ENCODE measurements around the gene SNRPA. TPM values are rescaled to one million over a fixed set of nuclear protein-coding genes. Genes with fewer than 3 reads are reported as not detected.

SNRPA gene
- total and polyA plus RNA-seq, 2 of the 4 experiments (the other 2 are of a cell fraction): 30.3 to 81.3 TPM

GRCh38 chr19:40808021-40808325 is 57.0 kb downstream of the SNRPA start:
- WGBS, 2 experiments (ENCODE audit: extremely low coverage in 2 of 2, insufficient read length in 1 of 2): 100% methylated on average over 1 of the region's 2 CpGs; no CpG with 5 or more reads in 1 of the 2 experiments
- no TSS peak for BruUV-seq (replicated peaks)
- peak overlapping the region; percentile 23 for H2AK9ac ChIP-seq (replicated peaks; ENCODE audit: low read depth, low read length, poor library complexity)
- H3K18ac ChIP-seq (ENCODE audit: low read depth, low read length): no peak overlapping the region
- H2BK20ac ChIP-seq (ENCODE audit: low read depth, low read length): no peak overlapping the region
- H3K56ac ChIP-seq (ENCODE audit: extremely low read depth, insufficient read depth, low read length): no peak overlapping the region
- H3K79me1 ChIP-seq (ENCODE audit: low read depth in 1 of 2, low read length in 2 of 2): peaks cover 24 to 77% of the 10 kb centered on the region in 2 experiments
- H2AK5ac ChIP-seq (ENCODE audit: low read depth, low read length): no peak overlapping the region
- H3K4me3 ChIP-seq (ENCODE audit: insufficient read depth, low read depth, low read length): no peak overlapping the region
- H2BK120ac ChIP-seq (ENCODE audit: low read depth, low read length): no peak overlapping the region
- no peak overlapping the region for H2BK15ac ChIP-seq (ENCODE audit: low read depth, low read length)
- peaks cover 18% of the 10 kb centered on the region for H3K9me1 ChIP-seq (ENCODE audit: insufficient read depth, low read length)
- H3K4ac ChIP-seq (ENCODE audit: low read depth, low read length): no peak overlapping the region
- ChIA-PET CTCF (no interaction called here), POLR2A (ENCODE audit: unreplicated experiment) (no interaction called here)
- peaks cover 19% of the 10 kb centered on the region for H3K4me1 ChIP-seq (ENCODE audit: control insufficient read depth, insufficient read depth, low read length)
- in situ Hi-C loops (cut with MboI; ENCODE audit: low sequenced_read_pairs): loop anchor here (5.0 kb wide), 1 partner anchor 146 kb away; no protein-coding TSS in a partner anchor
- no peak overlapping the region for H2BK5ac ChIP-seq (ENCODE audit: low read depth, low read length, poor library complexity, severe bottlenecking)
- no peaks in the 10 kb centered on the region for H3K27me3 ChIP-seq (ENCODE audit: control insufficient read depth, insufficient read depth, low read length)
- H3K23ac ChIP-seq (ENCODE audit: low read depth, low read length): no peak overlapping the region
- intact Hi-C loops (cut with micrococcal nuclease): loop anchor here (5.0 kb wide), 1 partner anchor 146 kb away; no protein-coding TSS in a partner anchor
- no peaks in the 10 kb centered on the region for H3K9me3 ChIP-seq (ENCODE audit: control insufficient read depth, insufficient read depth, low read length)
- DNase-seq (no peak), ATAC-seq (ENCODE audit: low read depth) (no peak)
- dilution Hi-C loops (cut with HindIII; ENCODE audit: low sequenced_read_pairs, unreplicated experiment): no loop called here
- H2AFZ ChIP-seq (replicated peaks; ENCODE audit: low read length, poor library complexity): no peak overlapping the region
- H4K91ac ChIP-seq (ENCODE audit: insufficient read depth, low read depth, low read length): no peak overlapping the region
- no peak overlapping the region for H3K9ac ChIP-seq (ENCODE audit: low read depth, low read length)
- no peak overlapping the region for H3K4me2 ChIP-seq (ENCODE audit: low read depth, low read length)
- no peak overlapping the region for H4K5ac ChIP-seq (ENCODE audit: low read depth, low read length)
- no peak overlapping the region for H3K27ac ChIP-seq (ENCODE audit: insufficient read depth, low read length)
- H4K20me1 ChIP-seq (ENCODE audit: insufficient read depth, low read length): peaks cover 67% of the 10 kb centered on the region
- peaks cover 51% of the 10 kb centered on the region for H3K36me3 ChIP-seq (ENCODE audit: control insufficient read depth, insufficient read depth, low read length)
- H4K8ac ChIP-seq (ENCODE audit: low read depth in 2 of 2, low read length in 2 of 2): no peak overlapping the region
- TF ChIP-seq POLR2A (IDR thresholded peaks at IDR 0.05; ENCODE audit: low read depth, low read length) (no peak), CHD1 (IDR thresholded peaks at IDR 0.05; ENCODE audit: low read depth, low read length) (no peak), ELK1 (IDR thresholded peaks at IDR 0.05; ENCODE audit: borderline replicate concordance, low read depth, low read length) (no peak), BHLHE40 (IDR thresholded peaks at IDR 0.05; ENCODE audit: low read depth, low read length) (no peak), RAD21 (IDR thresholded peaks at IDR 0.05; ENCODE audit: low read length) (no peak), MAZ (IDR thresholded peaks at IDR 0.05; ENCODE audit: borderline replicate concordance, low read depth, low read length) (no peak), MAFK (IDR thresholded peaks at IDR 0.05; ENCODE audit: low read depth, low read length) (no peak), CEBPB (IDR thresholded peaks at IDR 0.05; ENCODE audit: low read depth, low read length) (no peak), NFE2L2 (IDR thresholded peaks at IDR 0.05; ENCODE audit: low read depth, low read length) (no peak), SMC3 (IDR thresholded peaks at IDR 0.05; ENCODE audit: low read depth, low read length) (no peak), FOS (IDR thresholded peaks at IDR 0.05; ENCODE audit: low read depth, low read length) (no peak), RFX5 (IDR thresholded peaks at IDR 0.05; ENCODE audit: low read depth, low read length) (no peak), RCOR1 (IDR thresholded peaks at IDR 0.05; ENCODE audit: insufficient replicate concordance, low read length) (no peak), MXI1 (IDR thresholded peaks at IDR 0.05; ENCODE audit: borderline replicate concordance, low read depth, low read length) (no peak)
- TF ChIP-seq, protein P1, sequence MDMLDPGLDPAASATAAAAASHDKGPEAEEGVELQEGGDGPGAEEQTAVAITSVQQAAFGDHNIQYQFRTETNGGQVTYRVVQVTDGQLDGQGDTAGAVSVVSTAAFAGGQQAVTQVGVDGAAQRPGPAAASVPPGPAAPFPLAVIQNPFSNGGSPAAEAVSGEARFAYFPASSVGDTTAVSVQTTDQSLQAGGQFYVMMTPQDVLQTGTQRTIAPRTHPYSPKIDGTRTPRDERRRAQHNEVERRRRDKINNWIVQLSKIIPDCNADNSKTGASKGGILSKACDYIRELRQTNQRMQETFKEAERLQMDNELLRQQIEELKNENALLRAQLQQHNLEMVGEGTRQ (IDR thresholded peaks at IDR 0.05; ENCODE audit: low read depth, low read length): no peak
- TF ChIP-seq, protein P2, sequence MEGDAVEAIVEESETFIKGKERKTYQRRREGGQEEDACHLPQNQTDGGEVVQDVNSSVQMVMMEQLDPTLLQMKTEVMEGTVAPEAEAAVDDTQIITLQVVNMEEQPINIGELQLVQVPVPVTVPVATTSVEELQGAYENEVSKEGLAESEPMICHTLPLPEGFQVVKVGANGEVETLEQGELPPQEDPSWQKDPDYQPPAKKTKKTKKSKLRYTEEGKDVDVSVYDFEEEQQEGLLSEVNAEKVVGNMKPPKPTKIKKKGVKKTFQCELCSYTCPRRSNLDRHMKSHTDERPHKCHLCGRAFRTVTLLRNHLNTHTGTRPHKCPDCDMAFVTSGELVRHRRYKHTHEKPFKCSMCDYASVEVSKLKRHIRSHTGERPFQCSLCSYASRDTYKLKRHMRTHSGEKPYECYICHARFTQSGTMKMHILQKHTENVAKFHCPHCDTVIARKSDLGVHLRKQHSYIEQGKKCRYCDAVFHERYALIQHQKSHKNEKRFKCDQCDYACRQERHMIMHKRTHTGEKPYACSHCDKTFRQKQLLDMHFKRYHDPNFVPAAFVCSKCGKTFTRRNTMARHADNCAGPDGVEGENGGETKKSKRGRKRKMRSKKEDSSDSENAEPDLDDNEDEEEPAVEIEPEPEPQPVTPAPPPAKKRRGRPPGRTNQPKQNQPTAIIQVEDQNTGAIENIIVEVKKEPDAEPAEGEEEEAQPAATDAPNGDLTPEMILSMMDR (conservative IDR thresholded peaks at IDR 0.05; ENCODE audit: low read depth, low read length): no peak
- H3K14ac ChIP-seq (replicated peaks; ENCODE audit: low read depth, low read length): no peak overlapping the region
